Endothelial cell of umbilical vein (primary cell): ENCODE data around the gene PILRB. TPM values are rescaled to one million over a fixed set of nuclear protein-coding genes. Genes with fewer than 3 reads are reported as not detected.

Source experiments
- BruUV-seq: library from RNA; stranded (reverse); fragments of 400-500 nt; replicated peaks from 2 replicates; lab custom pipeline; 2021; lab: Mats Ljungman, UMichigan
- CTCF ChIA-PET: fragments of 300-600, 350-600 bp; sonication (Branson Sonifier 250); formaldehyde crosslinking; loops from one replicate; lab custom pipeline; 2021; ENCODE audit warnings: antibody characterized with exemption, inconsistent platforms; lab: Charles Lee
- POLR2A ChIA-PET: fragments of 300-600, 350-600 bp; sonication (Branson Sonifier 250); formaldehyde crosslinking; loops from one replicate; lab custom pipeline; 2021; ENCODE audit warnings: antibody characterized with exemption, inconsistent platforms; lab: Charles Lee
- DNase-seq: peaks from one replicate; pipeline ENCODE4 v3.0.0-alpha.2; 2011; ENCODE audit warnings: low read depth, low spot score
- FAIRE-seq: peaks from 2 replicates; lab custom pipeline; 2011; peaks lifted over from hg19 to GRCh38; lab: Jason Lieb, UNC
- H2AFZ ChIP-seq: 2 replicates; pipeline ENCODE4 v1.6.0; 2012; ENCODE audit warnings: low read depth, low read length, control low read depth, inconsistent platforms
- H3K27ac ChIP-seq: 2 replicates; pipeline ENCODE4 v1.5.1; 2011; ENCODE audit warnings: low read depth, mild to moderate bottlenecking, control low read depth, low read length, moderate library complexity; ENCODE audit not compliant: insufficient read depth
- H3K27me3 ChIP-seq, 2 experiments: 2 replicates each; pipeline versions ENCODE4 v1.6.0 to v1.6.1; 2011; ENCODE audit warnings: low read length in 2 of 2, mixed read lengths in 1 of 2; ENCODE audit not compliant: control insufficient read depth in 2 of 2, insufficient read depth in 2 of 2
- H3K36me3 ChIP-seq, 2 experiments: 2 replicates in 1 of 2; 3 replicates in 1 of 2; pipeline ENCODE4 v1.5.1; 2011; ENCODE audit warnings: low read length in 2 of 2, mild to moderate bottlenecking in 1 of 2, moderate library complexity in 1 of 2; ENCODE audit not compliant: control insufficient read depth in 2 of 2, insufficient read depth in 2 of 2; ENCODE audit errors: extremely low read depth in 1 of 2
- H3K4me1 ChIP-seq: 3 replicates; pipeline ENCODE4 v1.5.1; 2011; ENCODE audit warnings: mild to moderate bottlenecking, low read length; ENCODE audit not compliant: control insufficient read depth, insufficient read depth; ENCODE audit errors: extremely low read depth
- H3K4me2 ChIP-seq: 2 replicates; pipeline ENCODE4 v1.6.1; 2011; ENCODE audit warnings: low read length, control low read depth, mixed read lengths; ENCODE audit not compliant: insufficient read depth
- H3K4me3 ChIP-seq, 3 experiments: fragments of 200-600 bp in 1 of 3; sonication (generic), shearing (Covaris generic) in 1 of 3; replicated peaks in 1 of 3; 2 replicates each; pipeline ENCODE4 v1.5.1; 2011 to 2016; ENCODE audit warnings: control low read depth in 3 of 3, low read length in 3 of 3, mild to moderate bottlenecking in 2 of 3, inconsistent platforms in 1 of 3, low read depth in 1 of 3, moderate library complexity in 1 of 3; ENCODE audit not compliant: insufficient read depth in 1 of 3
- H3K79me2 ChIP-seq: 2 replicates; pipeline ENCODE4 v1.6.0; 2012; ENCODE audit warnings: low read length, inconsistent platforms; ENCODE audit not compliant: control insufficient read depth, insufficient read depth
- H3K9ac ChIP-seq: replicated peaks from 2 replicates; pipeline ENCODE3; 2011; ENCODE audit warnings: low read length, control low read depth; ENCODE audit not compliant: insufficient read depth; ENCODE audit errors: extremely low read depth
- H3K9me1 ChIP-seq: replicated peaks from 3 replicates; pipeline ENCODE4 v1.6.0; 2011; ENCODE audit warnings: mild to moderate bottlenecking, low read length; ENCODE audit not compliant: control insufficient read depth, insufficient read depth; ENCODE audit errors: extremely low read depth
- H3K9me3 ChIP-seq: replicated peaks from 2 replicates; pipeline ENCODE4 v1.5.1; 2012; ENCODE audit warnings: low read length, inconsistent platforms; ENCODE audit not compliant: control insufficient read depth, insufficient read depth
- H4K20me1 ChIP-seq: replicated peaks from 2 replicates; pipeline ENCODE3; 2011; ENCODE audit warnings: mild to moderate bottlenecking, low read length; ENCODE audit not compliant: control insufficient read depth, insufficient read depth; ENCODE audit errors: extremely low read depth
- EZH2 ChIP-seq: IDR thresholded peaks from 2 replicates; pipeline ENCODE4 v1.6.1; 2012; ENCODE audit warnings: borderline replicate concordance, low read depth, mild to moderate bottlenecking, moderate library complexity, low read length, inconsistent platforms; ENCODE audit not compliant: severe bottlenecking
- FOS ChIP-seq: IDR thresholded peaks from 2 replicates; pipeline ENCODE4 v1.6.1; 2011; ENCODE audit warnings: mild to moderate bottlenecking, low read length, moderate library complexity, borderline replicate concordance; ENCODE audit not compliant: insufficient read depth
- GATA2 ChIP-seq: IDR thresholded peaks from 2 replicates; pipeline ENCODE4 v1.7.0; 2011; ENCODE audit warnings: low read depth, mild to moderate bottlenecking, moderate library complexity, mixed read lengths, low read length; ENCODE audit not compliant: insufficient read length, insufficient read depth
- JUN ChIP-seq: IDR thresholded peaks from 2 replicates; pipeline ENCODE4 v1.6.1; 2011; ENCODE audit warnings: borderline replicate concordance, low read depth; ENCODE audit not compliant: insufficient read length, insufficient read depth
- MYC ChIP-seq: IDR thresholded peaks from one replicate; pipeline ENCODE4 v1.6.1; 2011; ENCODE audit warnings: mild to moderate bottlenecking, low read depth, low read length
- POLR2A ChIP-seq: IDR thresholded peaks from 2 replicates; pipeline ENCODE4 v1.6.1; 2012; ENCODE audit warnings: low read depth, mild to moderate bottlenecking, control low read depth, low read length
- POLR2AphosphoS5 ChIP-seq: IDR thresholded peaks from 2 replicates; pipeline ENCODE4 v1.6.1; 2012; ENCODE audit warnings: low read depth, mild to moderate bottlenecking, control low read depth, low read length, moderate library complexity; ENCODE audit not compliant: insufficient read depth
- dilution Hi-C: fragments of 300-500 bp; cut with MboI; formaldehyde crosslinking; loops from one replicate; pipeline ENCODE4 v1.15.0; 2019; ENCODE audit warnings: low sequenced_read_pairs; ENCODE audit not compliant: extremely low pct_ligation_motif_present
- intact Hi-C: fragments of 100-400 bp; cut with micrococcal nuclease; formaldehyde crosslinking; loops from one replicate; pipeline ENCODE4 v1.10.0; 2022
- polyA plus RNA-seq, 4 experiments: library from polyadenylated mRNA; depleted of rRNA in 3 of 4; stranded (reverse) in 3 of 4; unstranded in 1 of 4; fragments of >200 nt; gene quantifications; 2 replicates each; pipeline versions ENCODE4 v1.2.1 to v1.2.3, GENCODE V29; 2011 to 2012; ENCODE audit warnings: missing spikeins in 1 of 4
- total RNA-seq: library from RNA; stranded (reverse); gene quantifications from 2 replicates; pipeline ENCODE4 v1.2.3, GENCODE V29; 2021
- TF ChIP-seq, protein P1 (sequence below), 2 donors: IDR thresholded peaks; 1 replicate in 1 of 2; 2 replicates in 1 of 2; pipeline ENCODE4 v1.5.1; 2011; ENCODE audit warnings: low read length in 2 of 2, mild to moderate bottlenecking in 2 of 2, moderate library complexity in 2 of 2, control low read depth in 1 of 2, inconsistent platforms in 1 of 2, low read depth in 1 of 2; ENCODE audit not compliant: insufficient read depth in 1 of 2; ENCODE audit errors: extremely low read depth in 1 of 2
- TF ChIP-seq, protein P2 (sequence below): IDR thresholded peaks from 2 replicates; pipeline ENCODE4 v1.6.1; 2011; ENCODE audit not compliant: insufficient read depth, insufficient read length

Gene PILRB
- total and polyA plus RNA-seq, 2 donors (not counting 3 experiments of a cell fraction or from before 2014, with no cell fraction given): 42.5 to 45.2 TPM

DNA sequence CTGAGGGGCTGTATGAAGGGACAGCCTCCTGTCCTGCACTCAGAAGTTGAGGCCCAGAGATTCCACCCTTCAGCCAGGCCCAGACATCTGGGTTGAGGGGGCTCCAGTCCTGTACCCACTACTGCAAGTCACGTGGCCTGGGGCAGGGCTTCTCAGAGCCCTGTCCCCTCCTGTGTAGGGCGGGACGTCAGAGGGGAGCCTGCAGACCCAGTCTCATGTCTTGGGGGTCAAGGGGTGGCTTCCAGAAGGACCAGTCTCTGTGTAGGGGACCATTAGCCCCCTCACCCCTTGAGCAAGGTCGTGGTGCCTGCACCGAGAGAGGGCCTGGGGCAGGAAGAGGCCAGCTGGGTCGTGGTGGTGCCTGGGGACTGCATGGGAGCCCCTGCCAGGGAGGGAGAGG, 14.8 kb downstream of the PILRB start:
- no peak overlapping the region for H3K4me2 ChIP-seq
- intact Hi-C loops: no loop called here
- H3K9me3 ChIP-seq: no peaks in the 10 kb centered on the region
- POLR2A ChIA-PET: no interaction called here
- H2AFZ ChIP-seq: peak overlapping the region; percentile 85
- no peak overlapping the region for H3K4me3 ChIP-seq
- H3K9ac ChIP-seq: no peak overlapping the region
- FAIRE-seq: peak; percentile 4
- TF ChIP-seq POLR2A: no peak
- no peak for TF ChIP-seq GATA2
- no peak for TF ChIP-seq JUN
- TF ChIP-seq MYC: no peak
- no peak for TF ChIP-seq EZH2
- TF ChIP-seq, protein P1, sequence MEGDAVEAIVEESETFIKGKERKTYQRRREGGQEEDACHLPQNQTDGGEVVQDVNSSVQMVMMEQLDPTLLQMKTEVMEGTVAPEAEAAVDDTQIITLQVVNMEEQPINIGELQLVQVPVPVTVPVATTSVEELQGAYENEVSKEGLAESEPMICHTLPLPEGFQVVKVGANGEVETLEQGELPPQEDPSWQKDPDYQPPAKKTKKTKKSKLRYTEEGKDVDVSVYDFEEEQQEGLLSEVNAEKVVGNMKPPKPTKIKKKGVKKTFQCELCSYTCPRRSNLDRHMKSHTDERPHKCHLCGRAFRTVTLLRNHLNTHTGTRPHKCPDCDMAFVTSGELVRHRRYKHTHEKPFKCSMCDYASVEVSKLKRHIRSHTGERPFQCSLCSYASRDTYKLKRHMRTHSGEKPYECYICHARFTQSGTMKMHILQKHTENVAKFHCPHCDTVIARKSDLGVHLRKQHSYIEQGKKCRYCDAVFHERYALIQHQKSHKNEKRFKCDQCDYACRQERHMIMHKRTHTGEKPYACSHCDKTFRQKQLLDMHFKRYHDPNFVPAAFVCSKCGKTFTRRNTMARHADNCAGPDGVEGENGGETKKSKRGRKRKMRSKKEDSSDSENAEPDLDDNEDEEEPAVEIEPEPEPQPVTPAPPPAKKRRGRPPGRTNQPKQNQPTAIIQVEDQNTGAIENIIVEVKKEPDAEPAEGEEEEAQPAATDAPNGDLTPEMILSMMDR (IDR thresholded peaks at IDR 0.05; ENCODE audit: extremely low read depth in 1 of 2, insufficient read depth in 1 of 2, low read depth in 1 of 2, low read length in 2 of 2): no peak
- no peak for TF ChIP-seq POLR2AphosphoS5
- TF ChIP-seq, protein P2, sequence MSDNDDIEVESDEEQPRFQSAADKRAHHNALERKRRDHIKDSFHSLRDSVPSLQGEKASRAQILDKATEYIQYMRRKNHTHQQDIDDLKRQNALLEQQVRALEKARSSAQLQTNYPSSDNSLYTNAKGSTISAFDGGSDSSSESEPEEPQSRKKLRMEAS: no peak
- no peak for TF ChIP-seq FOS
- no peaks in the 10 kb centered on the region for H3K27me3 ChIP-seq
- H3K27ac ChIP-seq: no peak overlapping the region
- no peak for DNase-seq
- no peaks in the 10 kb centered on the region for H3K79me2 ChIP-seq
- BruUV-seq: no TSS peak
- H3K36me3 ChIP-seq: no peaks in the 10 kb centered on the region
- CTCF ChIA-PET: no interaction called here
- no peaks in the 10 kb centered on the region for H3K9me1 ChIP-seq
- dilution Hi-C loops: no loop called here
- H4K20me1 ChIP-seq: no peaks in the 10 kb centered on the region
- peaks cover 4% of the 10 kb centered on the region for H3K4me1 ChIP-seq
